ENCODE measurements around the gene PSMG3. TPM values are rescaled to one million over a fixed set of nuclear protein-coding genes. Genes with fewer than 3 reads are reported as not detected.
"Not testable (repeated sequence)": the region's sequence is repeated elsewhere in the genome, so short reads cannot be mapped to it uniquely, and the experiment has no call there.

PSMG3 gene
- total and polyA plus RNA-seq, 2 donors (not counting 3 experiments of a cell fraction or from before 2014, with no cell fraction given) = 25.5 to 49.7 TPM

DNA sequence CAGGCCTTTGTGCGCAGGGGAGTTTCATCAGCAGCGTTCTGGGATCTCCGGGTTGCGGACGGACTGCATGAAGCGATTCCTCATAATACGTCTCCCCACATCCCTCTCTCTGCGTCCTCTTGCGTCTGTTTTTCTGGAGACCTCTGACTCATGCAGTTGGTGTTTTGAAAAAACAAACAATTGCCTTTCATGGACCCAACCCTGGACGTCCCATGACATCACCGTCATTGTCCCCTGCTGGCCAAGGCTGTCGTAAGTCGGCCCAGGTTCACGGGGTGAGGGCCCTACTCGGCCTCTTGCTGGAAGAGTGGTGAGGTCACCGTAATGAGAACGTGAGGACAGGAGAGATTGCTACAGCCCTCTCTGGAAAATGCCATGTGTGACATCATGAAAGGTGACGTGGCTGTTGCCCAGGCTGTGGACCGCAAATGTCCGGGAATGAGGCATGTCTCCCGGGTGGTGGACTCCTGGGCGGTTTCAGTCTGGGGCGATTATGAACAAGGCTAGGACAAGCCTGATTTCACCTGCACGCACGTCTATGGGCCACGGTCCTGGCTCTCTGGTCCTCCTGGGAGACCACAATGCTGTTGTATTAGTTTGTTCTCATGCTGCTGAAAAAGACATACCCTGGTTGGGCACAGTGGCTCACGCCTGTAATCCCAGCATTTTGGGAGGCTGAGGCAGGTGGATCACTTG is 49.1 kb downstream of the PSMG3 start:
- TSS peak; percentile 89 for BruUV-seq (replicated peaks)
- Histone ChIP-seq H3K4me1 (ENCODE audit: control insufficient read depth, extremely low read depth, insufficient read depth, low read length) (peaks cover 9% of the 10 kb centered on the region), H3K27ac (ENCODE audit: insufficient read depth, low read depth, low read length) (peak overlapping the region; percentile 87), H2AFZ (ENCODE audit: low read depth, low read length) (peak overlapping the region; percentile 63), H3K4me3 (replicated peaks in 1 of 3; ENCODE audit: insufficient read depth in 1 of 3, low read depth in 1 of 3, low read length in 3 of 3) (no peak overlapping the region), H3K4me2 (ENCODE audit: insufficient read depth, low read length) (peak overlapping the region; percentile 46), H3K36me3 (ENCODE audit: control insufficient read depth in 2 of 2, extremely low read depth in 1 of 2, insufficient read depth in 2 of 2, low read length in 2 of 2) (no peaks in the 10 kb centered on the region), H3K9me1 (replicated peaks; ENCODE audit: control insufficient read depth, extremely low read depth, insufficient read depth, low read length) (no peaks in the 10 kb centered on the region), H3K9me3 (replicated peaks; ENCODE audit: control insufficient read depth, insufficient read depth, low read length) (no peaks in the 10 kb centered on the region), H4K20me1 (replicated peaks; ENCODE audit: control insufficient read depth, extremely low read depth, insufficient read depth, low read length) (no peaks in the 10 kb centered on the region), H3K27me3 (ENCODE audit: control insufficient read depth in 2 of 2, insufficient read depth in 2 of 2, low read length in 2 of 2) (peaks cover 2 to 4% of the 10 kb centered on the region in 2 experiments), H3K9ac (replicated peaks; ENCODE audit: extremely low read depth, insufficient read depth, low read length) (peak overlapping the region; percentile 64), H3K79me2 (ENCODE audit: control insufficient read depth, insufficient read depth, low read length) (no peaks in the 10 kb centered on the region)
- TF ChIP-seq FOS (IDR thresholded peaks at IDR 0.05; ENCODE audit: borderline replicate concordance, insufficient read depth, low read length) = peak; percentile 47
- TF ChIP-seq EZH2 (IDR thresholded peaks at IDR 0.05; ENCODE audit: borderline replicate concordance, low read depth, low read length, severe bottlenecking) = no peak
- peak; percentile 89 for TF ChIP-seq JUN (IDR thresholded peaks at IDR 0.05; ENCODE audit: borderline replicate concordance, insufficient read depth, insufficient read length, low read depth)
- DNase-seq (ENCODE audit: low read depth, low spot score) (peak; percentile 85), FAIRE-seq (peak; percentile 91)
- intact Hi-C loops (cut with micrococcal nuclease) = loop anchor here (1.0 kb wide), 2 partner anchors 16 to 17 kb away; partner anchors contain the start of gene INTS1
- dilution Hi-C loops (cut with MboI; ENCODE audit: extremely low pct_ligation_motif_present, low sequenced_read_pairs) = no loop called here
- ChIA-PET CTCF (no interaction called here), POLR2A (interaction anchor here (0.6 kb wide), 1 partner anchor 299 kb away, joined by 7 read pairs; no protein-coding TSS in a partner anchor)

DNA sequence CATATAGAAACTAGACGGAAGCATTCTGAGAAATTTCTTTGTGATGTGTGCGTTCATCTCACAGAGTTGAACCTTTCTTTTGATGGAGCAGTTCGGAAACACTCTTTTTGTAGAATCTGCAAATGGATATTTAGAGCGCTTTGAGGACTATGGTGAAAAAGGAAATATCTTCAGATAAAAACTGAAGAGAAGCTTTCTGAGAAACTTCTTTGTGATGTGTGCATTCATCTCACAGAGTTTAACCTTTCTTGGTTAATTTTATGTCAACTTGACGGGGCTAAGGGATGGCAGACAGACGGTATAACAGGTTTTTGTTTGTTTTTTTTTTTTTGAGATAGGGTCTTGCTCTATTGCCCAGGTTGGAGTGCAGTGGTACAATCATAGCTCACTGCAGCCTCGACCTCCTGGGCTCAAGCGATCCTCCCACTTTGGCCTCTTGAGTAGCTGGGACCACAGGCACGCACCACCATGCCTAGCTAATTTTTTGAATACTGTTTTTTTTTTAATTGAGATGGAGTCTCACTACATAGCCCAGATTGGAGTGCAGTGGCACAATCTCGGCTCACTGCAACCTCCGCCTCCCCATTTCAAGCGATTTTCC is 50.4 kb downstream of the PSMG3 start:
- dilution Hi-C loops (cut with MboI; ENCODE audit: extremely low pct_ligation_motif_present, low sequenced_read_pairs); BruUV-seq (replicated peaks): not testable (repeated sequence)

More for the DNA sequence above, 50.4 kb downstream of the PSMG3 start:
- H2AFZ ChIP-seq (ENCODE audit: low read depth, low read length); CTCF ChIA-PET; DNase-seq (ENCODE audit: low read depth, low spot score); H3K27me3 ChIP-seq (ENCODE audit: control insufficient read depth in 2 of 2, insufficient read depth in 2 of 2, low read length in 2 of 2); FAIRE-seq; H3K4me1 ChIP-seq (ENCODE audit: control insufficient read depth, extremely low read depth, insufficient read depth, low read length); H3K9me3 ChIP-seq (replicated peaks; ENCODE audit: control insufficient read depth, insufficient read depth, low read length); intact Hi-C loops (cut with micrococcal nuclease); H3K4me2 ChIP-seq (ENCODE audit: insufficient read depth, low read length); H3K9me1 ChIP-seq (replicated peaks; ENCODE audit: control insufficient read depth, extremely low read depth, insufficient read depth, low read length); H3K4me3 ChIP-seq (replicated peaks in 1 of 3; ENCODE audit: insufficient read depth in 1 of 3, low read depth in 1 of 3, low read length in 3 of 3); H4K20me1 ChIP-seq (replicated peaks; ENCODE audit: control insufficient read depth, extremely low read depth, insufficient read depth, low read length); POLR2A ChIA-PET; H3K27ac ChIP-seq (ENCODE audit: insufficient read depth, low read depth, low read length); H3K79me2 ChIP-seq (ENCODE audit: control insufficient read depth, insufficient read depth, low read length); H3K36me3 ChIP-seq (ENCODE audit: control insufficient read depth in 2 of 2, extremely low read depth in 1 of 2, insufficient read depth in 2 of 2, low read length in 2 of 2); H3K9ac ChIP-seq (replicated peaks; ENCODE audit: extremely low read depth, insufficient read depth, low read length): not testable (repeated sequence)

Other genes with a start within 250 kb of the PSMG3 start
- 46.3 and 58.7 TPM in 2 replicates for gene MICALL2, start 110.6 kb downstream of the PSMG3 start, total RNA-seq
- 29.8 and 37.3 TPM in 2 replicates for gene MICALL2, start 110.6 kb downstream of the PSMG3 start, polyA plus RNA-seq
- gene INTS1, start 65.6 kb downstream of the PSMG3 start, total RNA-seq = 114 and 116 TPM in 2 replicates
- 57.8 and 86.5 TPM in 2 replicates for gene INTS1, start 65.6 kb downstream of the PSMG3 start, polyA plus RNA-seq
- 39.4 and 66.9 TPM in 2 replicates for gene MAFK, start 39.3 kb downstream of the PSMG3 start, total RNA-seq
- 22.2 and 23.3 TPM in 2 replicates for gene MAFK, start 39.3 kb downstream of the PSMG3 start, polyA plus RNA-seq
- not detected in 2 replicates for gene TMEM184A, start 13.8 kb downstream of the PSMG3 start, total RNA-seq
- gene TMEM184A, start 13.8 kb downstream of the PSMG3 start, polyA plus RNA-seq = 0.41 and 0.48 TPM in 2 replicates
- gene ELFN1, start 100.2 kb upstream of the PSMG3 start, total RNA-seq = 0.85 and 1.0 TPM in 2 replicates
- gene ELFN1, start 100.2 kb upstream of the PSMG3 start, polyA plus RNA-seq = 0.37 and 0.46 TPM in 2 replicates